Measurements from ENCODE around the gene SIGLEC1. TPM values are rescaled to one million over a fixed set of nuclear protein-coding genes. Genes with fewer than 3 reads are reported as not detected.
A peak's percentile ranks its signal among the peaks of the same experiment; 100 is the strongest.

The SIGLEC1 gene
- total RNA-seq, 1 donor: under 0.01 TPM

DNA sequence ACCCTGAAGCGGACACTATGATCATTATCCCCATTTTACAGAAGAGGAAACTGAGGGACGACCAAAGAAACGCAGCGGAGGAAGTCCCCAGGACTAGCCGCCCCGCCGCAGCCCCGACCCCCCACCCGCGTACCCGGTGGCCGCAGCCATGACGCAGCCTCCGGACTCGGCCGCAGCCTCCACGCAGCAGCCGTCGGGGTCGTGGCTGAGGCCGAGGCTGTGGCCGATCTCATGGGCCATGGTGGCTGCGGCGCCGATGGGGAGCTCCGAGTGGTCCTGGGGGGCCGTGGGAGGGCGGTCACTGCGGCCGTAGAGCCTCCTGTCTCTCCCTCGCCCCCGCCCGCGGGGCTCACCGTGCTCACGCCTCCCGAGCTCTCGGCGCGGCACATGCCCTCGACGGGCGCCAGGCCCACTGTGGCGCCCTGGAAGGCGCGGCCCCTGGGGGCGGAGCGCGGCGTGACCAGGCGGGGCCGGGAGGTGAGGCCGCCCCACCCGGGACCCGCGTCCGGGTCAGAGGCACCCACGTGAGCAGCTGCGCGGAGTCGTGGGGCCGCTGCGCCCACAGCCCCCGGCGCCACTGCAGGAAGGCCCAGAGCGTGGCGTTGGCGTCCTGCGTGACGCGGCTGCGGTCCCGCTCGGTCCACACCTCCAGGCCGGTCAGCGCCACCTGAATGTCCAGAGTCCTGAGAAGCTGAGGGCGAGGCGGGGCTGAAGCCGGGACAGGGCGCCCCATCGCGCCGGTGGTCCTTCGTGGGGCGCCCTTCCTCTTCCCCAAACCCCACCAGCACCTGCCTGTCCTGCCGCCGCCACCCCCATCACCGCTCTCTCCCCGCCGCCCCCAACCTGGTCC, 39.0 kb downstream of the SIGLEC1 start:
- Histone ChIP-seq H4K20me1 (ENCODE audit: insufficient read depth, low read length) (no peaks in the 10 kb centered on the region), H3K4me1 (ENCODE audit: insufficient read depth, low read length) (no peaks in the 10 kb centered on the region), H3K27ac (ENCODE audit: low read depth, low read length) (no peak overlapping the region), H2AFZ (ENCODE audit: low read length) (no peak overlapping the region), H3K27me3 (ENCODE audit: insufficient read depth, low read length) (peaks cover 23% of the 10 kb centered on the region), H3K4me3 (ENCODE audit: insufficient read depth, low read length) (no peak overlapping the region), H3K79me2 (ENCODE audit: insufficient read depth, low read length) (no peaks in the 10 kb centered on the region), H3K4me2 (ENCODE audit: insufficient read depth, low read length) (no peak overlapping the region), H3K9me3 (ENCODE audit: low read depth, low read length) (no peaks in the 10 kb centered on the region), H3K36me3 (ENCODE audit: insufficient read depth, low read length) (no peaks in the 10 kb centered on the region)
- DNase-seq (ENCODE audit: insufficient read length, low spot score, missing footprints): peak; percentile 65
- TF ChIP-seq, protein P1, sequence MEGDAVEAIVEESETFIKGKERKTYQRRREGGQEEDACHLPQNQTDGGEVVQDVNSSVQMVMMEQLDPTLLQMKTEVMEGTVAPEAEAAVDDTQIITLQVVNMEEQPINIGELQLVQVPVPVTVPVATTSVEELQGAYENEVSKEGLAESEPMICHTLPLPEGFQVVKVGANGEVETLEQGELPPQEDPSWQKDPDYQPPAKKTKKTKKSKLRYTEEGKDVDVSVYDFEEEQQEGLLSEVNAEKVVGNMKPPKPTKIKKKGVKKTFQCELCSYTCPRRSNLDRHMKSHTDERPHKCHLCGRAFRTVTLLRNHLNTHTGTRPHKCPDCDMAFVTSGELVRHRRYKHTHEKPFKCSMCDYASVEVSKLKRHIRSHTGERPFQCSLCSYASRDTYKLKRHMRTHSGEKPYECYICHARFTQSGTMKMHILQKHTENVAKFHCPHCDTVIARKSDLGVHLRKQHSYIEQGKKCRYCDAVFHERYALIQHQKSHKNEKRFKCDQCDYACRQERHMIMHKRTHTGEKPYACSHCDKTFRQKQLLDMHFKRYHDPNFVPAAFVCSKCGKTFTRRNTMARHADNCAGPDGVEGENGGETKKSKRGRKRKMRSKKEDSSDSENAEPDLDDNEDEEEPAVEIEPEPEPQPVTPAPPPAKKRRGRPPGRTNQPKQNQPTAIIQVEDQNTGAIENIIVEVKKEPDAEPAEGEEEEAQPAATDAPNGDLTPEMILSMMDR (IDR thresholded peaks at IDR 0.05; ENCODE audit: extremely low read depth, low read depth, low read length): no peak

DNA sequence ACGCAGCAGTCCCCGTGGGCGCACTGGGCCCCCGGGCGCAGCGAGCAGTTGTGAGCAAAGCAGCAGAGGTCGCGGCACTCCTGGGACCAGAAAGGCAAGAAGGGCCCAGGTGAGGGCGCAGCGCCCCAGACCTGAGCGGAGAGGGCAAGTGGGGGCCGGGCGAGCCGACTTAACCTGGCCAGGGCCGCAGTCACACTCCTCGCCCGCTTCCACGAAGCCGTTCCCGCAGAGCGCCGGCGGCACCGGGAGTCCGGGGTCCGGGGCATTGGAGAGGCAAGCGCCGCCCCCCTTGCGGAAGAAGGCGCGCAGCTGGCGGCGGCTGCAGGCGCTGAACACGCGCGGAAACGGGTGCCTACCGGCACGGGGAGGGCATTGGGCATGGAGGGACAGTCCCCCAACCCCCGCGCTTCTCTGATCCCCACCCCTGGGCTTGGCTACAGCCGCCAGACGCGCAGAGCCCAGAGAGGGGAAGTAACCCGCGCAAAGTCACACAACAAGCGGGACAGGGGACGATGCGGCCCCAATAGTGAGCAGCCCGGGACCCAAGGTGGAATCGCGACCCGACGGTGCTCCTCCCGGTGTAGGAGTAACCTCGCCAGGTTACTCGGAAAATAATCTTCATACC, 39.7 kb downstream of the SIGLEC1 start:
- Histone ChIP-seq H4K20me1 (ENCODE audit: insufficient read depth, low read length) (no peaks in the 10 kb centered on the region), H3K9me3 (ENCODE audit: low read depth, low read length) (no peaks in the 10 kb centered on the region), H3K27ac (ENCODE audit: low read depth, low read length) (no peak overlapping the region), H3K4me2 (ENCODE audit: insufficient read depth, low read length) (no peak overlapping the region), H3K27me3 (ENCODE audit: insufficient read depth, low read length) (peaks cover 23% of the 10 kb centered on the region), H3K4me1 (ENCODE audit: insufficient read depth, low read length) (no peaks in the 10 kb centered on the region), H2AFZ (ENCODE audit: low read length) (no peak overlapping the region), H3K4me3 (ENCODE audit: insufficient read depth, low read length) (no peak overlapping the region), H3K36me3 (ENCODE audit: insufficient read depth, low read length) (no peaks in the 10 kb centered on the region), H3K79me2 (ENCODE audit: insufficient read depth, low read length) (no peaks in the 10 kb centered on the region)
- peak; percentile 88 for DNase-seq (ENCODE audit: insufficient read length, low spot score, missing footprints)
- TF ChIP-seq, protein P1 (IDR thresholded peaks at IDR 0.05; ENCODE audit: extremely low read depth, low read depth, low read length): no peak

DNA sequence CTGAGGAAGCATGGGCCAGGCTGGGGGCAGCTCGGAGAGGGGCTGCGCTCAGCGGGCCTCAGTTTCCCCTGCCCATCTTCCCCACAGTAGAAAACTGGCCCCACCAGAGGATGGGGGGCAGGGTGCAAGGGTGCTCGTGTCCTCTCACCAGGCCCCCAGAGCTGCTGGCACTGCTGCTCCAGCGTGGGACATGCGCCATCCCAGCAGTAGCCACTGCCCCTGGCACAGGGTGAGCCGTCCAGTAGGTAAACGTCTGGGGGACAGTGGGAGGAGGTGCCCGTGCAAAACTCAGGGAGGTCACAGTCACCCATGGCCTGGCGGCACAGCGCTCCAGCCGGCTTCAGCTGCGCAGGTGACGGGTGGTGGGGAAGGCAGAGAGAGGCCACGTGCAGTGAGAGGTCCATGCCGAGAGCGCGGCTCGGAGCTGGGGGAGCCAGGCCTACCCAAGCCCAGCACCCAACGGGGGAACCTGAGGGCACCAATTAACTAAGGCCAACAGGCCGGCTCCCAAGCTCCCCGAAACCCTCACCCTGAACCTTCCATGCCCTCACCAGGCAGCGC, 40.3 kb downstream of the SIGLEC1 start:
- Histone ChIP-seq H2AFZ (ENCODE audit: low read length) (no peak overlapping the region), H3K27ac (ENCODE audit: low read depth, low read length) (no peak overlapping the region), H4K20me1 (ENCODE audit: insufficient read depth, low read length) (no peaks in the 10 kb centered on the region), H3K4me3 (ENCODE audit: insufficient read depth, low read length) (no peak overlapping the region), H3K79me2 (ENCODE audit: insufficient read depth, low read length) (no peaks in the 10 kb centered on the region), H3K9me3 (ENCODE audit: low read depth, low read length) (no peaks in the 10 kb centered on the region), H3K4me2 (ENCODE audit: insufficient read depth, low read length) (no peak overlapping the region), H3K4me1 (ENCODE audit: insufficient read depth, low read length) (no peaks in the 10 kb centered on the region), H3K27me3 (ENCODE audit: insufficient read depth, low read length) (peaks cover 23% of the 10 kb centered on the region), H3K36me3 (ENCODE audit: insufficient read depth, low read length) (no peaks in the 10 kb centered on the region)
- peak; percentile 81 for DNase-seq (ENCODE audit: insufficient read length, low spot score, missing footprints)
- TF ChIP-seq, protein P1 (IDR thresholded peaks at IDR 0.05; ENCODE audit: extremely low read depth, low read depth, low read length): no peak

DNA sequence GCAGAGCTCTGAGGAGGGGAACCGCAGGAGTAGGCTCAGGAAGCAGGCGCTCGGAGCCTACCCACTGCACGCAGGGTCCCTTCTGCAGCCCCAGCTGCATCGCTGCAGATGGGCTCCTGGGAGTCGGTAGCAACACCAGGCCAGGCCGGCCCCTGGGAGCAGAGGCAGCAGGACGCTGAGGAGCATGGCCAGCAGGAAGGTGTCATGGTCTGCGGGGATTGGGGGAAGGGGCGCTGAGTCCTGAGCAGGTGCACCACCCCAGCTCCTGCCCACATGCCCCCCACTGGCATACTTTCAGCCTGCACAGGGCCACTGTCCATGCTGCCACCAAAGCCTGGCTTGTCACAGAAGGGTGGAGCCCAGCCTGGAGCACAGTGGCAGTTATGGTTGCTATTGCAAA, 41.5 kb downstream of the SIGLEC1 start:
- no peak overlapping the region for H3K4me2 ChIP-seq (ENCODE audit: insufficient read depth, low read length)
- H3K4me3 ChIP-seq (ENCODE audit: insufficient read depth, low read length): no peak overlapping the region
- no peaks in the 10 kb centered on the region for H4K20me1 ChIP-seq (ENCODE audit: insufficient read depth, low read length)
- peaks cover 21% of the 10 kb centered on the region for H3K27me3 ChIP-seq (ENCODE audit: insufficient read depth, low read length)
- H3K27ac ChIP-seq (ENCODE audit: low read depth, low read length): no peak overlapping the region
- H3K79me2 ChIP-seq (ENCODE audit: insufficient read depth, low read length): no peaks in the 10 kb centered on the region
- H3K4me1 ChIP-seq (ENCODE audit: insufficient read depth, low read length): no peaks in the 10 kb centered on the region
- H2AFZ ChIP-seq (ENCODE audit: low read length): no peak overlapping the region
- DNase-seq (ENCODE audit: insufficient read length, low spot score, missing footprints): peak; percentile 67
- no peaks in the 10 kb centered on the region for H3K36me3 ChIP-seq (ENCODE audit: insufficient read depth, low read length)
- no peaks in the 10 kb centered on the region for H3K9me3 ChIP-seq (ENCODE audit: low read depth, low read length)
- TF ChIP-seq, protein P1 (IDR thresholded peaks at IDR 0.05; ENCODE audit: extremely low read depth, low read depth, low read length): no peak

Measured in osteoblast (primary cell).